ENCODE measurements around the gene BCL2.

Gene BCL2

DNA sequence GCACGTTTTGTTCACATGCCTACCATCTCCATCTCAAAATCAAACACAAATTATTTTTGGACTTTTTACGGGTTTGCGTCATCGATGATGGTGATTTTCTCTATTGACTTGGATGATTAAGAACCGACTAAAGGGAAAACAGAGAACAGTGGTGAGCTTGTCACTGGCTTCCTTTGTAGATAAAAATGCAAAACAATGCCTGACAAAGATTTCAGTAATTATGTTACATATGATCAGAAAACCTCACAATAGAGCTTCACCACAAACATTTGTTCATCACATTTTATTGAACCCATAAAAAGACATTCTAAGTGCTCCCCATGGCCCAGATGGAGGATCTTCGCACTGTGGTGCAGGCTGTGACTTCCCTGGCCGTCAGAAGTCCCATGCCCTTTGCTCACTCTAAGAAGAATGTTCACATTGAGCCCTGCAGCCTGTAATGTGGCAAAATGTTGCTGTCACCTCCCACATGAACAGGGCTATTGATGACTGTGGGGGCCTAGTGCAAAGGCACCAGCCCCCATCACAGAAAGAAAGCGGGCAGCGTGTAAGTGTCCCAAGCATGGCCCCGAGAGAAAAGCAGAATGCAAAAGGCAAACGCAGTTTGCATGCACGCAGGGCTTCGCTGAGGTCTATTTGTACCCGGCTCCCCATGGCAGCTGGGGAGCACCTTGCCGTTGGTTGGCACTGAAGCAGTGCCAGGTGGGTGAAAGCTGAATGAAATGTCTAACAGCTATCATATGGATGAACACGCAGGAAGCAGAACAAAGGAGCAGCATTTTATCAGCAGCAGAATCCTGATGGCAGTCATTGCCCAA lies 60.6 kb downstream of the BCL2 start:
- TF ChIP-seq, protein P1, sequence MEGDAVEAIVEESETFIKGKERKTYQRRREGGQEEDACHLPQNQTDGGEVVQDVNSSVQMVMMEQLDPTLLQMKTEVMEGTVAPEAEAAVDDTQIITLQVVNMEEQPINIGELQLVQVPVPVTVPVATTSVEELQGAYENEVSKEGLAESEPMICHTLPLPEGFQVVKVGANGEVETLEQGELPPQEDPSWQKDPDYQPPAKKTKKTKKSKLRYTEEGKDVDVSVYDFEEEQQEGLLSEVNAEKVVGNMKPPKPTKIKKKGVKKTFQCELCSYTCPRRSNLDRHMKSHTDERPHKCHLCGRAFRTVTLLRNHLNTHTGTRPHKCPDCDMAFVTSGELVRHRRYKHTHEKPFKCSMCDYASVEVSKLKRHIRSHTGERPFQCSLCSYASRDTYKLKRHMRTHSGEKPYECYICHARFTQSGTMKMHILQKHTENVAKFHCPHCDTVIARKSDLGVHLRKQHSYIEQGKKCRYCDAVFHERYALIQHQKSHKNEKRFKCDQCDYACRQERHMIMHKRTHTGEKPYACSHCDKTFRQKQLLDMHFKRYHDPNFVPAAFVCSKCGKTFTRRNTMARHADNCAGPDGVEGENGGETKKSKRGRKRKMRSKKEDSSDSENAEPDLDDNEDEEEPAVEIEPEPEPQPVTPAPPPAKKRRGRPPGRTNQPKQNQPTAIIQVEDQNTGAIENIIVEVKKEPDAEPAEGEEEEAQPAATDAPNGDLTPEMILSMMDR (IDR thresholded peaks at IDR 0.05; ENCODE audit: borderline replicate concordance, insufficient read depth, low read depth, low read length), result no peak
- no peak overlapping the region for H3K4me3 ChIP-seq (ENCODE audit: low read depth, low read length)

DNA sequence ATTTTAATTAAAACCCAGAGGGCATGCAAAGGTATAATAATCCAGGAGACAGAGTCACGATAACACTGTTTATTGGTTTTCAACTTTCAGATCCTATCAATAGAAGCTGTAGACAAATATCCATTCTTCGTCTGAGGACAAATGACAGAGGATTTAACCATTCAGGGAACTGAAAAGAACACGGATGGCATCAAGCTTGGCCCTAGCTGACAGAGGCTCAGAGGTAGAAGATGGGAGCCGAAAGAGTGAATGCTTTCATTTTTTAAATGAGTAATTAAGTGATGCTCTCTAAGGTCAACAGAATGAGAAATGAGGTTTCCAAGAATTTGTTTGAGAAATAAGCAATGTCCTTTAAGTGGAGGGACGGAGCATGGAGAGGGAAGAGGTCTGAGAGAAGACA lies 62.1 kb downstream of the BCL2 start:
- no peak overlapping the region for H3K4me3 ChIP-seq (ENCODE audit: low read depth, low read length)
- TF ChIP-seq, protein P1 (IDR thresholded peaks at IDR 0.05; ENCODE audit: borderline replicate concordance, insufficient read depth, low read depth, low read length), result no peak

DNA sequence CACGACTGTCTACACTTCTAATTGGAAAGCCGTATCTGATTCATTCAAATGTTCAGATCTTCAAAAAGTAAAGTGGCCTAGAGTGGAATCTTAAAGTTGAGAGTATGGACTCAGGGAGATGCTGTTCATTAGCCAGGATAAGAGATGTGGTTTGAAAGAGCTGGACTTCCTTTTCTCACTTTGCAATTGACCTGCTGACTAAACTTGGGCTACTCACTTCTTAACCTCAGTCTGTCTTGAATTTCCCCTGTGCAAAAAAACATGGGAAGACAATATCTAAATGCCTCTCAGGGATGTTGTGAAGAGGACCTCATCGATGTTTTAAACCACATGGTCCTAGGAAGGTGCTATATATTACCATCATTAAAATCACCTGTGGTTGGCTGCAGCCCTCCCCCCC lies 64.1 kb downstream of the BCL2 start:
- TF ChIP-seq, protein P1 (IDR thresholded peaks at IDR 0.05; ENCODE audit: borderline replicate concordance, insufficient read depth, low read depth, low read length), result no peak

DNA sequence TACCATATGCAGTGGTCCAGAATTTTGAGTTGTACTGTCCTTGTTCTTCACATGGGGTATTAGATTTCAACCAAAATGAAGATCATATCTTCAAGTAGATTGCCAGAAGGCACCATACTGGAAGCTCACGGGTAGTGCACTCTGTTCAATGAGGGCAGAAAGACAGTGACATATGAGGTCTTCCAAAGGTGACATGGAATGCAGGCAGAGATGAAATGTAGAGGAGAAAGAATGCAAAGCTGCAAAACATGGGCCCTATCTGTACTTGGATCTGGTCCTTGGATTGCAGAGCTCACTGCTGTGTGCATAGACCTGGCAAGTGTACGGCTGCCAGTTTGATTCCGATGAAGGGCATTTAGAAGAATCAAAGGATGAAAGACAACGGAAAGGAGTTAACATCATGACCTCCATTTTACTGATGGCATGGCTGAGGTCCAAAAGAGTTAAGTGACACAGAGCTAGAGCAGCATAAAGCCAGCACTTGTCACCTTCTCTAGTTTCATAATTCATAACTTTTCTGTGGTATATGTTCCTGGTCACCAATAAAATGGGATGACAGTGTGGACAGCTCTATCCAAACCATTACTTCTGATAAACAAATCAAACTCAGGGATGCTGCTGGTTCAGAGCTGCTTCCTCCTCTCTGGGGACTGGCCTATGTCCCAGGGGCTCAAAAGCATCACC lies 64.7 kb downstream of the BCL2 start:
- H3K4me3 ChIP-seq (ENCODE audit: low read depth, low read length), result no peak overlapping the region
- TF ChIP-seq, protein P1 (IDR thresholded peaks at IDR 0.05; ENCODE audit: borderline replicate concordance, insufficient read depth, low read depth, low read length), result no peak

More for the DNA sequence above, 64.1 kb downstream of the BCL2 start:
- H3K4me3 ChIP-seq (ENCODE audit: low read depth, low read length), result no peak overlapping the region

DNA sequence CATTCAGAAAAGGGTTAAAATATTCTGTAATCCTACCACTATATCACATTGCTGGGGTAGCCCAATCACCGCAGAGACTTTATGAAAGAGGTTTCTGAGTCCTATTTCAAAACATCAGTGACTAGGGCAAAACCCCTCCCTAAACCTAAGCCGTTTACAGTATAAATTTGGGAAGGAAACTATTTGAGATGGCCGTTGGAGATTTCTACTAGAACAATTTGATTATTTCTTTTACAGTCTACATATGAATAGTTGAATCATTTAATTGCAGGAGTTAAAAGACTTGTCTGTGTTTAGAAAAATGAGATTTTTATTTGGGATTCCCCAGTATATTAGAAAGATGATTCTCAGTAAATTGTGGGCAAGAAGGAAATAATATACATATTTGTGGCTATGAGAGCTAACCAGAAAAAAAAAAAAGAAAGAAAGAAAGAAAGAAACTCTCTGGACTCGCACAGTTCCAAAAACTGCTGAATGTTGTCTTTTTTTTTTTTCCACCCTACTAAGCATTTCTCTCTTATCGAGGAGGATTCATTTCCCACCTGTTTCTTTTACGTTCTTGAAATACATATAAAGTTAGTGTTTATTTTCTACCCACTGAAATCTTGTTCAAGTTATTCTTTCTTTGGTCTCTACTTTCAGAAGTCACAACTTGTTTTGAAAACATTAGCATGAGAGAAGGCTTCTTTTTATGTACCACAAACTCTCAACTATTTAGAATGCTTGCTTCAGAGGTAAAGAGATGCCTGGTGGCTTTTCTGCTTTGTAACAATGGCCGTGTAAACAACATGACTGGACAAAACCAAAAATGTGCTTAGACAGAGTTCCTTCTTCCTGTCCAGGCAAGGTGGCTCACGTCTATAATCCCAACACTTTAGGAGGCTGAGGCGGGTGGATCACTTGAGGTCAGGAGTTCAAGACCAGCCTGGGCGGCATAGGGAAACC lies 65.9 kb downstream of the BCL2 start:
- TF ChIP-seq, protein P1 (IDR thresholded peaks at IDR 0.05; ENCODE audit: borderline replicate concordance, insufficient read depth, low read depth, low read length), result no peak
- H3K4me3 ChIP-seq (ENCODE audit: low read depth, low read length), result no peak overlapping the region

DNA sequence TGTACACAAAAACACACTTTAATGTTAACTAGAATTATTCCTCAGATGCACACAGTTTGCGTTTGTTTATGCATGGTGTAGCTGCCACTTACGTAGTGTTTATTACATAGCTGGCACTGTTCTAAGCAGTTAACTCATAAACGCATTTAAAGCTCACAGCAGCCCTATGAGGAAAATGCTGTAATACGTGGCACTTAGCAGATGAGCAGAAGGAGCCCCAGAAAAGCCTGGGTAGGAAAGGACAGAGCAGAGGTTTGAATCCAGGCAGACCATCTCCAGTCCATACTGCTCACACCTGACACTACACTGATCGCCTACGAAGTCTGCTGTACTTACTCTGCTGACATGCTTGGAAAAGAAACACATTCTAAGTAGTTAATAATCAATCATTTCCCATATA lies 66.6 kb downstream of the BCL2 start:
- H3K4me3 ChIP-seq (ENCODE audit: low read depth, low read length), result no peak overlapping the region
- TF ChIP-seq, protein P1 (IDR thresholded peaks at IDR 0.05; ENCODE audit: borderline replicate concordance, insufficient read depth, low read depth, low read length), result no peak

All from GM12875 (cell line).